Breast epithelium (tissue), 4 donors: ENCODE results near the gene PHF21B. TPM values are rescaled to one million over a fixed set of nuclear protein-coding genes. Genes with fewer than 3 reads are reported as not detected.

Source experiments
- DNase-seq, 2 donors: peaks; one replicate each; pipeline ENCODE4 v3.0.0-alpha.2; 2019; ENCODE audit warnings: low spot score in 2 of 2
- H3K27ac ChIP-seq, 2 donors: fragments of 200-600 bp; sonication (generic) in 1 of 2; one replicate each; pipeline ENCODE4 v1.5.1; 2016 to 2019; ENCODE audit warnings: mild to moderate bottlenecking in 1 of 2
- H3K27me3 ChIP-seq, 2 donors: fragments of 200-600 bp; sonication (generic) in 1 of 2; one replicate each; pipeline versions ENCODE4 v1.5.1 to v1.6.0; 2017 to 2019; ENCODE audit warnings: control low read depth in 1 of 2, mild to moderate bottlenecking in 1 of 2
- H3K36me3 ChIP-seq: fragments of 200-600 bp; one replicate; pipeline ENCODE4 v1.5.1; 2019
- H3K4me1 ChIP-seq, 2 donors: fragments of 200-600 bp; sonication (generic); one replicate each; pipeline ENCODE4 v1.5.1; 2016 to 2019; ENCODE audit warnings: control low read depth in 1 of 2
- H3K4me3 ChIP-seq, 3 donors: fragments of 200-600 bp; sonication (generic); 1 replicate in 2 of 3; 2 replicates in 1 of 3; pipeline ENCODE4 v1.5.1; 2016 to 2019; ENCODE audit warnings: mild to moderate bottlenecking in 3 of 3, moderate library complexity in 2 of 3
- H3K9me3 ChIP-seq, 2 donors: fragments of 200-600 bp; sonication (generic) in 1 of 2; one replicate each; pipeline ENCODE4 v1.5.1; 2016 to 2019; ENCODE audit warnings: control low read depth in 1 of 2
- CTCF ChIP-seq, 3 donors: fragments of 450-650 bp; IDR thresholded peaks; one replicate each; pipeline ENCODE4 v1.5.1; 2016 to 2017; ENCODE audit warnings: antibody characterized with exemption in 3 of 3, mild to moderate bottlenecking in 3 of 3, moderate library complexity in 3 of 3
- POLR2A ChIP-seq: fragments of 450-650 bp; IDR thresholded peaks from one replicate; pipeline ENCODE4 v1.6.1; 2016; ENCODE audit warnings: antibody characterized with exemption, mild to moderate bottlenecking, moderate library complexity
- POLR2AphosphoS5 ChIP-seq, 3 donors: sonication (generic); formaldehyde crosslinking; IDR thresholded peaks; one replicate each; pipeline ENCODE4 v1.6.1; 2017; ENCODE audit warnings: antibody characterized with exemption in 3 of 3
- intact Hi-C: fragments of 100-400 bp; cut with DNase I; formaldehyde crosslinking; loops from one replicate; pipeline ENCODE4 v1.15.1; 2023; ENCODE audit warnings: low total_unique reads
- total RNA-seq, 3 donors: library from RNA; depleted of rRNA; stranded (reverse); fragments of >200 nt; gene quantifications; one replicate each; pipeline ENCODE4 v1.1.0, GENCODE V29; 2016

PHF21B gene
- total RNA-seq, 3 donors from 2014 or later = 3.6 to 4.1 TPM; not detected in 1

- intact Hi-C loops = no loop called here
- DNase-seq = no peak
- H3K4me3 ChIP-seq = no peak overlapping the region
- H3K36me3 ChIP-seq = no peaks in the 10 kb centered on the region
- H3K4me1 ChIP-seq = no peaks in the 10 kb centered on the region
- H3K27ac ChIP-seq = no peak overlapping the region
- H3K9me3 ChIP-seq = peaks cover 0 to 4% of the 10 kb centered on the region in 2 donors
- no peaks in the 10 kb centered on the region for H3K27me3 ChIP-seq
- TF ChIP-seq POLR2A = no peak
- no peak for TF ChIP-seq CTCF (IDR thresholded peaks at IDR 0.05)
- TF ChIP-seq POLR2AphosphoS5 (IDR thresholded peaks at IDR 0.05) = no peak
Measured at GRCh38 chr22:44951510-44951816, 58.3 kb downstream of the PHF21B start.

DNA sequence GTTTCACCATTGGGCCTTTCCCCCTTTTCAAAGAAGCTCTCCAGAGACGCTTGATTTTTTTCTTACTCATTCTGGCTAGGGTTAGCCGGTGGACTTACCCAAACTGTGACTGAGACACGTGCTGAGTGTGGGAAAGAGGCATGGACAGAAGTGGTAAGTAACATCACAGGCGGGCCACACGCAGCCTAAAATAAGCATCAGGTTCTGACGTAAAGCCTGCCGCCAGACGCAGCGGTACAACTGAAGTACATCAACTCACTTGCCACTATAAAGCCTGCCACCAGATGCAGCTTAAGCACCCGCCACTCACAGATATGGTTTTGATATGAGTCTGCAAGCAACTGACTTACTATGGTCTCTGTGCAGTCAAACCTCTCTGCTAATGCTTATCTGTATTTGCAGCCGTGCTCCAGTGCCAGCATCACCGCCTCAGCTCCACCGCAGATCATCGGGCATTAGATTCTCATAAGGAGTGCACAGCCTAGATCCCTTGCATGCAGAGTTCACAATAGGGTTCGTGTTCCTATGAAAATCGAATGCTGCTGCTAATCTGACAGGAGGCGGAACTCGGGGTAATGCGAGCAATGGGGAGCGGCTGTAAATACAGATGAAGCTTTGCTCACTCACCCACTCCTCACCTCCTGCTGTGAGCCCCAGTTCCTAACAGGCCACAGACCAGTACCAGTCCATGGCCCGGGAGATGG, 58.8 kb downstream of the PHF21B start:
- Histone ChIP-seq H3K27me3 (no peaks in the 10 kb centered on the region), H3K9me3 (peaks cover 0 to 4% of the 10 kb centered on the region in 2 donors), H3K4me3 (no peak overlapping the region), H3K27ac (no peak overlapping the region), H3K36me3 (no peaks in the 10 kb centered on the region), H3K4me1 (no peaks in the 10 kb centered on the region)
- TF ChIP-seq POLR2AphosphoS5 (IDR thresholded peaks at IDR 0.05) = no peak
- no peak for TF ChIP-seq POLR2A
- no peak for TF ChIP-seq CTCF (IDR thresholded peaks at IDR 0.05)
- intact Hi-C loops = no loop called here
- no peak for DNase-seq

DNA sequence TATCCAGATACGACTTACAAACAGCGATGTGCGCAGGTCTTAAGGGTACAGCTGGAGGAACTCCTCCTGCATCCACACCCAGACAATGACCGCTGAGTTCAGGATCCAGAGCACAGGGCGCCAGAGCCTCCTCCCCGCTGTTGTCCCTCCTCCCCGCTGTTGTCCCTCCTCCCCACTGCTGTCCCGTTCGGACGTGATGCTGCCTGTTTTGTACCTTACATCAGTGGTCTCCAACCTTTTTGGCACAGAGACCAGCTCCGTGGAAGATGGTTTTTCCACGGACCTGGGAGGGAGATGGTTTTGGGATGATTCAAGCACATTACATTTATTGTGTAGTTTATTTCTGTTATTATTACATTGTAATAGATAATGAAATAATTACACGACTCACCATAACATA, 62.0 kb downstream of the PHF21B start:
- peaks cover 0 to 4% of the 10 kb centered on the region in 2 donors for H3K9me3 ChIP-seq
- intact Hi-C loops = no loop called here
- no peak overlapping the region for H3K4me3 ChIP-seq
- no peak overlapping the region for H3K27ac ChIP-seq
- no peak for DNase-seq
- TF ChIP-seq CTCF (IDR thresholded peaks at IDR 0.05) (no peak), POLR2AphosphoS5 (IDR thresholded peaks at IDR 0.05) (no peak), POLR2A (no peak)
- no peaks in the 10 kb centered on the region for H3K4me1 ChIP-seq
- no peaks in the 10 kb centered on the region for H3K36me3 ChIP-seq
- no peaks in the 10 kb centered on the region for H3K27me3 ChIP-seq

- Histone ChIP-seq H3K27ac (no peak overlapping the region), H3K4me3 (no peak overlapping the region), H3K9me3 (peaks cover 0 to 4% of the 10 kb centered on the region in 2 donors), H3K4me1 (no peaks in the 10 kb centered on the region), H3K36me3 (no peaks in the 10 kb centered on the region), H3K27me3 (no peaks in the 10 kb centered on the region)
- intact Hi-C loops = no loop called here
- TF ChIP-seq POLR2A (no peak), POLR2AphosphoS5 (IDR thresholded peaks at IDR 0.05) (no peak), CTCF (IDR thresholded peaks at IDR 0.05) (no peak)
- no peak for DNase-seq
Measured at GRCh38 chr22:44947049-44947448, 62.8 kb downstream of the PHF21B start.

DNA sequence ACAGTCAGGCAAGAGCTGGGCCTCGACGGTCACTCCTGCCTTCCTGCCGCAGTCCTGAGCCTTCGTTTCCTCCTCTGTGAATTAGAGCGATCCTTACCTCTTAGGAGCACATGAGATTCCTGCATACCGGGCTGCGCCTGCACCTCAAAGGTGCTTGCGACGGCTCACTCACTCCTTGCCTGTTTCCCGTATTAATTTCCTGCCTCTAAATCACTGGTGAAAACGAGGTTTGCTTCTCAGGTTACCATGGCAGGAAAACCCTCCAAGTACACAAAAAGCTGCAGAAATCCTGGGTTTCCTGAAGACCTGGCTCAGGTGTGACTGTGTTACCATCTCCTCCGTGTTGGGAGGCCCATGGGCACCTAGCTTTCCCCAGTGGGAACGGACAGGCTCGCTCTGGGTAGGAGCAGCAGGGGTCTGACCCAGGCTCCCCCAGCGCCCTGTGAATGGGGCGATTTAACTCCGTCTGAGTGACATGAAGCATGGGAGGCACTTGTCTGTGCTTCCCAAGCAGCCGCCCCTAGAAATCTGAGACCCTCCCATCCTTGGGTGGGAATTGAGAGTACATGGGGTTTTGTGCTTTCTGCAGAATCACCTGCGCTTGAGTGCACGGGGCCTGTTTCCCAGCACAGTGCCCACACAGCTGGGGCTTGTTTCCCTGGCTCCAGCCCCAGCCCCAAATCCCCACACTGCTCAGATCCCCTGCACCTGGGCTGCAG, 64.8 kb downstream of the PHF21B start:
- TF ChIP-seq POLR2AphosphoS5 (IDR thresholded peaks at IDR 0.05) = no peak
- TF ChIP-seq CTCF (IDR thresholded peaks at IDR 0.05) = no peak
- no peaks in the 10 kb centered on the region for H3K9me3 ChIP-seq
- H3K27me3 ChIP-seq = peaks cover 0 to 4% of the 10 kb centered on the region in 2 donors
- no peak overlapping the region for H3K27ac ChIP-seq
- H3K4me1 ChIP-seq = no peaks in the 10 kb centered on the region
- no peak overlapping the region for H3K4me3 ChIP-seq
- DNase-seq = no peak
- H3K36me3 ChIP-seq = no peaks in the 10 kb centered on the region
- intact Hi-C loops = no loop called here
